HG03460 (cell line): Measurements from ENCODE around the gene MED25.

Experiments
- ATAC-seq: cut with Tn5 transposase; IDR thresholded peaks from one replicate; pipeline ENCODE4 v1.9.1; 2021; ENCODE audit not compliant: unreplicated experiment

The MED25 gene

GRCh38 chr19:49884109-49884508, 66.0 kb downstream of the MED25 start:
- ATAC-seq = no peak

- ATAC-seq = no peak
Observed at GRCh38 chr19:49884760-49885159, 66.7 kb downstream of the MED25 start.
